NCI-H1092 (cell line): Measurements from ENCODE around the gene ZNF747.
A peak's percentile ranks its signal among the peaks of the same experiment; 100 is the strongest.
"Not testable (repeated sequence)": the region's sequence is repeated elsewhere in the genome, so short reads cannot be mapped to it uniquely, and the experiment has no call there.

Source experiments
- DNase-seq: peaks from one replicate; lab custom pipeline; 2025; lab: John Stamatoyannopoulos, UW

Gene ZNF747

DNA sequence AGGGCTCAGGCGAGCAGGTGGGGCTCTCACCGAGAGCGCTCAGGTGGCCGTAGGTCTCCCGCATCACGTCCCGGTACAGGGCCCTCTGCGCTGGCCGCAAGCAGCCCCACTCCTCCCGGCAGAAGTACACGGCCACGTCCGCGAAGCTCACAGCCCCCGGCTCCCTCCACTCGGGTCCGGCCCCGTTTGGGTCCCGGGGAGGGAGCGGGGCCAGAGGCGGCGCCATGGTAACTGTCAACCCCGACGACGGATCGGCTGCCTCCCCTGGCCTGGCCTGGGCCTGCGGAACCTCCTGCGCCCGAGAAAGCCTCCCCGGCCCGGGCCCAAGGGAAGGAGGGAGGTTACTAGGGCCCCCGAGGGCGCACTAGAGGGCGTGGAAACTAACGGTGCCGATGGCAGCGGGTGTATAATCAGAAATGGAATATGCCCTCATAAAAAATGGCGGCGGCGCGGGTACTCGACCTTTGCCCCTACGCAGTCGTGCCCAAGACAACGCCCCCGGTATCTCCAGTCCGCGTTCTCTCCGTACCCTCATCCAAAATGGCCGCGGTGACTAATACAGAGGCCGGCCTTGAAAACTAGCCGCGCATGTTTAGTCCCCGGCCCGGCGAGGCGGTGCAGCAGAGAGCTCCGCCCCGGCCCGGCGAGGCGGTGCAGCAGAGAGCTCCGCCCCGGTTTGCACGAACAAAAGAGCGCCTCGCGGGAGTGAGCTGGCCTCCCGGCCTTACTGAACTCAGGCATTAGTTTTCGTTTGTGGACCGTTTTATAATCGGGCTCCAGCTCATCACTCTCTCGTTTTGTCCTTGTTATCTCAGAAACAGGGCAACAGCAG, 23.5 kb upstream of the ZNF747 start, which contains the start of gene ZNF764:
TSS of gene ZNF764 (minus strand) at position 418 of the 832 bp plus-strand sequence. CDS start at position 226, 192 bp downstream.
- peak; percentile 98 for DNase-seq

DNA sequence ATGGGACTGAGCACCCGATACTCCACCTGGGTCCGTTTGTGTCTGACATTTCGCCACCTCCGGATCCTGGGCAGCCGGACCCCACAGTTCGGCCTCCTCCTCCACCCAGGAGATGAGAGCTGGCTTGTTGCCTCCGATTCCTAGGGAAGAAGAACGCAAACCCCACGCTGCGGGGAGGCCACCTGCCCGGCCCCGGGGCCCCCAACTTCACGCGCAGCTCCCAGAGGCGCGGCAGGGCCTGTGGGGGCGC, 23.0 kb upstream of the ZNF747 start:
- no peak for DNase-seq

DNA sequence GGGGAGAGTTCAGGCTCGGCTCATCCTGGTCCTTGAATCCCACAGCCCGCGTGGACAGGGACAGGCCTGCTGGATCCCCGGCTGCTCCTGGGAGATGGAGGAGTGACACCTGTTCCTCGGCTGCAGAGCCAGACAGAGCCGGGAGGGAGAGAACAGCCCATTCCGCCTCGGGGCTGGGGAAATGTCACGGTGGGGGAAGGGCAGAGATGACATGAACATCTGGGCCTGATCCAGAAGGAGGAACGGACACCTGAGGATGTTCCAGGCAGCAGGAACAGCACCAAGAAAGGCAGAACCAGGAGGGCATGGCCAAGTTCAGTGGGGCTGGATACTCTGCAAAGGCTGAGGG, 21.4 kb upstream of the ZNF747 start:
- DNase-seq, result no peak

DNA sequence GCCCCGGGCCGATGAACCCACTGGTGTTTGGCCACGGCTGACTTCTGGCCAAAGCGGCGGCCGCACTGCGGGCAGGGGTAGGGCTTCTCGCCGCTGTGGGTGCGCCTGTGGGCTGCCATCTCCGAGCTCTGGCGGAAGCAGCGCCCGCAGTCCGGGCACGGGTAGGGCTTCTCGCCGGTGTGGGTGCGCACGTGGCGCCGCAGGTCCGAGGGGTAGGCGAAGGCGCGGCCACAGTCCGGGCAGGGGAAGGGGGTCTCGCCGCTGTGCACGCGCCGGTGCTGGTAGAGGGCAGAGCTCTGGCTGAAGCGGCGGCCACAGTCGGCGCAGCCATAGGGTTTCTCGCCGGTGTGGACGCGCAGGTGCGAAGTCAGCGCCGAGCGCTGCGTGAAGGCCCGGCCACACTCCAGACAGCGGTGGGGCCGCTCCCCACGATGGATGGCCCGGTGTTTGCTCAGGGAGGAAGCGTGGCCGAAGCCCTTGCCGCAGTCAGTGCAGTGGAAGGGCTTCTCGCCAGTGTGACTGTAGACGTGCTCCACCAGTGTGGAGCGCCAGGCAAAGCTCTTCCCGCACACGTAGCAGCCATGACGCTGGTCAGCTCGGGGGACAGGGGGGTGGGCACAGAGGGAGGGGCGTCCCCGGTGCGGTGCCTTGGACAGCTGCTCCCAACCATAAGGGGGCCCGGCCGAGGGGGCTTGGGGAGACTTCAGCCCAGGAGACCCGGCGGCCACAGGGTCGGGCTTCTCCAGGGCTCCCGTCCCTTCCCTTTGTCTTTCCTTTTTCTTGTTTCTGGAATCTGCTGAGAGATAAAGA, 20.9 kb upstream of the ZNF747 start:
- no peak for DNase-seq

DNA sequence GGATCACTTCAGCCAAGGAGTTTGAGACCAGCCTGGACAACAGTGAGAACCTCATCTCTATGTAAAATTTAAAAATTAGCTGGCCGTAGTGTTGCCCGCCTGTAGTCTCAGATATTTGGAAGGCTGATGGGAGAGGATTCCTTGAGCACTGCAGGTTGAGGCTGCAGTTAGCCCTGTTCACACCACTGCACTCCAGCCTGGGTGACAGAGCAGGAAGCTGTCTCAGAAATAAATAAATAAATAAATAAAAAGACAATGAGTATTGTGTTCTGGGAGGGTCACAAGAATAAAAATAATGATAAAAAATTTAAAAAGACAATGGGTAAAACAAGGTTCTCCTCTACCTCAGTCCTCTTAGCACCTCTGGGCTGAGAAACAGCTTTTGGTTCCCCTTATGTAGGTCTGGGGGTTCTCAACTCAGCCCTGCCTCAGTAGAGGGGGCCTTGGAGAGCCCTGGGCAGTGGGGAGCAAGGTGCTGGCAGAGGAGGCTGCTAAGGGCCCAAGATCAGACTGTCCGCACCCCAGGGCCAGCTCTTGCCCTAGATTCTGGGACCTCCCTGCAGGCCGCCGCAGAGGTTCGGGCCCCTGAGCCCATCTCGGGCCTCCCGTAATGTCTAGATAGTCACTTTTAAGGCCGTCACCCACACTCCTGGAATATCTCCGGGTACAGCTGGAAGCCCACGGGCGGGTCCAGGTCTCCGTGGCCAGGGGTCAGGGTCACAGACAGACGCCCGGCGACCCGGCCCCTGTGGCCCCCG, 20.1 kb upstream of the ZNF747 start:
- DNase-seq, result no peak

DNA sequence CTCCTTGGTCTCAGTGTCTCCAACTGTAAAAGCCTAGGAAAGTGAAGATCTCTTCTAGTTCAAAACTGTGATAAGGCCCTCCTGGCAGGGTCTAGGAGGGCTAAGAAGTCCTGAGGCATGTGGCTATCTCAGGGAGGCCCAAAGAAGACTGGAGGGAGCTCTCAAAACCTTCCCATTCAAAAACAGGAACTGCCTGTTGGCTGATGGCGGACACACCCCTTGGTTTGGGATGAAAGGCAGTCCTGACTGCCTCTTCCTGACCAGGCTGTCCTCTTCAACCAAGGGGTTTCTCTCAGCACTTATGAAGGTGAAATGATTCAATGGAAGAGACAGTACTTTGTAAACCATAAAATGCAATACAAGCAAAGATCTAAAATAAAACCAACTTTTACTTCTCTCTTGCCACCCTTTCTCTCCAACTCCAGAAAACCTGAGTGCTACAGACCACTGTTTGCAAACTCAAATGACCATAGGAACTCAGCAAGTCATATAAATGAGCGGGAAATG, 18.8 kb upstream of the ZNF747 start:
- no peak for DNase-seq

DNA sequence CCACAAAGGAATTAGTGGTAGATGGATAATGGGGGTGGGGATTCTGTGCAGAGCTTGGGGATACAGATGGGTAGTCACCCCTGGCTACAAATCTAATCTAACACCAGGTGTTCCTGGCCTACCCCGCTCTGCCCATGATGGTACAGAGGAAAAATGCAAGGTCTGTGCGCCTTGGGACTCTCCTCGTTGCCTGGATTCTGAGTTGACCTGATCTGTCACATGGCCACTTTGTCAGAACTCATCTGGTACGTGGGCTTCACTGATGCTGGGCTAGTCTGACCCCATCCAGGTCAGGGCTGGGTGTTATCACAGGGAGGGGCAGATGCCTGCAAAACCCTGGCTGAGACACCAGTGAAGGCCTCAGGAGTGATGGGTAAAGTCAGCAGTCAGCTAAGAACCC, 18.3 kb upstream of the ZNF747 start:
- no peak for DNase-seq

DNA sequence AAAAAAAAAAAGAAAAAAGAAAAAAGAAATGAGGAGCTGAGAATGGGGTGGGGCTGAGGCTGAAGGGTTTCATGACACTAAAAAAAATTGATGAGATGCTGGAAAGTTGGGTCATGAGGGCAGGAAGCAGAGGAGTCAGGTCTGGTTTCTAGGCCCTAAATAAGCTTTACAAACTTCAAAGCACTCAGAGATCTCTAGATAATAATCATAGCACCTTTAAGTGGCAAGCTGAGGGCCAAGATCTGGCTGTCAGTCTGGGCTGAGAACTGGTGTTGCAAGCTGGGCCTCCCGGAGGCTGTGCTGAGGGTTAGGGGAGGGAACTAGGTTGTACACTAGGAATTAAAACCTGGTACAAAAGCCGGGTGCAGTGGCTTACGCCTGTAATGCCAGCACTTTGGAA, 17.1 kb upstream of the ZNF747 start:
- no peak for DNase-seq

DNA sequence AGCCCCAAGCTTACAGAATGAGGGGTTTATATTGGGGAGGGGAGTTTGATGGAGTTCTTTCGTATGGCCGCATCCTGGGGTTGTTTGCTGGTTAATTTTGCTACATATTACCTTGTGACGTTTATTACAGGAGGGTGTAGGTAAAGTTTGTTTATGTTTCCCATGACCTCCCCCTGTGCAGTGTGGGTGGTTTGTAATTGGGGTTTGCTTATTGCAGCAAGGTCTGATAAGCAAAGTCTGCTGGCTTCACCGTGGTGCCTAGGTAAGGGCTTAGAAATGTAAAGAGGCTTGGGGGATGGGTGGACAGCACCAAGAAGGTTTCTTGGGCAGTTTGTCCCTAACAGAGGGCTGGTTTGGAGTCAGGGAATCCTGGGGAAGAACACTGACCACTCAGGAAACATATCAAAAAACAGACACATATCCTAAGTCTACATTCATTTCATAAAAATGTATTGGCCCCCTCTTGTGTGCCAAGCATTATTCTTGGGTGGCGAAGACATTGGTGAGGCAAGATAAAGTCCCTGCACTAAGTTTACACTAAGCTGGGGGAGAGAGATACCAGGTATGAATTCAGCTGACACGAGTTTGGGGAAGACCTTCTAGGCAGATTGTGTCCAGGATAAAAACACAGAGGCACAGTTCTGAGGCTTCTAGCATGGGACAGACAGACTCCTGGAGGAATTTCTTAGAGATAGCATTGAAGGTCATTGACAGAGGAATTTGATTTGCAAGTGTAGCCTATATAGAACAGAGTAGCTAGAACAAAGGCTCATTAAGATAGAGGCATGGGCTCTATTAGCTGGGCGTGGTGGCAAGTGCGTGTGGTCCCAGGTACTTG, 14.0 kb upstream of the ZNF747 start:
- DNase-seq, result no peak

DNA sequence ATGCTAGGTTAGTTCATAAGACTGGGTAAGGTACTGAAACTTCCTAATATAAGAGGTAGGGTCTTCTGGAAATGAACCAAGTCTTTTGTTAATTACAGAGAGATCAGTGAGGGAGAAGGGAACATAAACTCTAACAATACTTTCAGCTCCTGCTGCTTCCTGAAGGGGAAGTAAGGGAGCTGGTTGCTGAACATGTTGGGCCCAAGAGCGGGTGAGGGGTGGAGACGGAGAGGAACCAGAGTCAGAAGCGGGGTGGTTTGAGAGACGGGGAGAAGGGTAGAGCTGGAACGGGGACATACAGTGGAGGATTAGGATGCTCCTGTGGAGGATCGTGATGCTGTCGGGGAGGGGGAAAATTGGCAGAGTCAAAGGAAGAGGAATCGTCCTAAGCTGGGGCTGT, 11.5 kb upstream of the ZNF747 start:
- no peak for DNase-seq

DNA sequence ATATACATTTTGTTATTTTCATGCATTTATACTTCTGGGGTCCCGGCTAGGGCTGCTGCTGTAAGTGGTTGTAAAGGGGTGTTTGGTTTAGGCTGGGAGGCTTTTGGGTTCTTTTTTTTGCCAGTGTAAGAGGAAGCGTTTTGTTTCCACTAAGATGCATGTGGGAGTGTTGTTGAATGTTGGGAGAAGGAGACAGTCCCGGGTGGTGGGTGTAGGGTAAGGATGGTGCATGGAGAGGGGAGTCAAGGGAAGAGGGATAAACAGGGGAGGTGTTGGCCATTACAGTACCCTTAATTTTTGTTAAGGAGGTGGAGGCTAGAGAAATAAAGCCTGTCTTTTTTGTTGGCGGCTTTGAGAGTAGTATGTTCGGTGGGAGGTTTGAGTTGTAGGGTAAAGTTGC, 8.4 kb upstream of the ZNF747 start:
- DNase-seq, result no peak

DNA sequence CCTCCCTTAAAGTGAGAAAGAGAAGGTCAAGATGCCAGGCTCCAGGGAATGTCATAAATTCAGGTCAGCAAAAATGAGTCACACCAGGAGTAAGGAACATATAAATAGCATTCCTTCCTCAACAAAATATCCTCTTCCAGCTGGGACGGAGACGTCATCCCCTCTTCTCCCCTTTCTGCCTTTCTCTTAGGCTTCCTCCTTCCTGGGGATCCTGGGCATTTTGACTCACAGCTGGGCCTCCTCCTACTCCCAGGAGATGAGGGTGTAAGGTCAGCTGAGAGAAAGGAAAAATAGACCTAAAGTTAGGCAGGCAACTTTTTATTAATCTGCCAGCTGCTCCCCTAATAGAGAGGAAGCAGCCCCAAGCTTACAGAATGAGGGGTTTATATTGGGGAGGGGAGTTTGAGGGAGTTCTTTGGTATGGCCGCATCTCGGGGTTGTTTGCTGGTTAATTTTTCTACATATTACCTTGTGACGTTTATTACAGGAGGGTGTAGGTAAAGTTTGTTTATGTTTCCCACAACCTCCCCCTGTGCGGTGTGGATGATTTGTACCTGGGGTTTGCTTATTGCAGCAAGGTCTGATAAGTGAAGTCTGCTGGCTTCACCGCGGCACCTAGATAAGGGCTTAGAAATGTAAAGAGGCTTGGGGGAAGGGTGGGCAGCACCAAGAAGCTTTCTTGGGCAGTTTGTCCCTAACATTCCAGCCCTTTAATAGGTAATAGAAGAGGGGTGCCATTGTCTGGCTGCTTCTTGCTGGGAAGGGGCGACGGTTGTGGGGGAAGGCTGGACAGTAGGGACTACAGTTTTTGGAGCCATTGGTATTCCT, 7.1 kb upstream of the ZNF747 start:
- DNase-seq, result no peak

DNA sequence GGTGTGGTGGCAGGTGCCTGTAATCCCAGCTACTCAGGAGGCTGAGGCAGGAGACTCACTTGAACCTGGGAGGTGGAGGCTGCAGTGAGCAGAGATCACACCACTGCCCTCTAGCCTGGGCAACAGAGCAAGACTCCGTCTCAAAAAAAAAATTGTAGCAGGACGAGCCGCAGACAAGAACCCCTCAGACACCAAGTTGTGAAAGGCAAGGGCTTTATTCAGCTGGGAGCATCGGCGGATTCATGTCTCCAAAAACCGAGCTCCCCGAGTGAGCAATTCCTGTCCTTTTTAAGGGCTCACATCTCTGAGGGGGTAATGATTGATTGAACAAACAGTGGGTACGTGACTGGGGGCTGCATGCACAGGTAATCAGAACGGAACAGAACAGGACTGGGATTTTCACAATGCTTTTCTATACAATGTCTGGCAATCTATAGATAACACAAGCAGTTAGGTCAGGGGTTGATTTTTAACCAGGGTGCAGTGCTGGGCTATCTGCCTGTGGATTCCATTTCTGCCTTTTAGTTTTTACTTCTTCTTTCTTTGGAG, 6.3 kb upstream of the ZNF747 start:
- not testable (repeated sequence) for DNase-seq

DNA sequence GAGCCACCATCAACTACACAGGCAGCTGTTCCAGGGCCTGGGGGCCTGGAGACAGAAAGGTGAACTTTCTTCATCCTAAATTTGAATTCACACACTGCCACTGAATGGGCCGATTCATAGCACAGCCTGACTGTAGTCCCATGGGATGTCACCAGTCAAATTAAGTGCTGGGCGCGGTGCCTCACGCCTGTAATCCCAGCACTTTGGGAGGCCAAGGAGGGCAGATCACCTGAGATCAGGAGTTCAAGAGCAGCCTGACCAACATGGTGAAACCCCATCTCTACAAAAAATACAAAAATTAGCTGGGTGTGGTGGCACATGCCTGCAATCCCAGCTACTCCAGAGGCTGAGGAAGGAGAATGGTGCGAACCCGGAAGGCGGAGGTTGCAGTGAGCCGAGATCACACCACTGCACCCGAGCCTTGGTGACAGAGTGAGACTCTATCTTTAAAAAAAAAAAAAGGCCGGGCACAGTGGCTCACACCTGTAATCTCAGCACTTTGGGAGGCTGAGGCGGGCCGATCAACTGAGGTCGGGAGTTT, 5.4 kb upstream of the ZNF747 start:
- not testable (repeated sequence) for DNase-seq

DNA sequence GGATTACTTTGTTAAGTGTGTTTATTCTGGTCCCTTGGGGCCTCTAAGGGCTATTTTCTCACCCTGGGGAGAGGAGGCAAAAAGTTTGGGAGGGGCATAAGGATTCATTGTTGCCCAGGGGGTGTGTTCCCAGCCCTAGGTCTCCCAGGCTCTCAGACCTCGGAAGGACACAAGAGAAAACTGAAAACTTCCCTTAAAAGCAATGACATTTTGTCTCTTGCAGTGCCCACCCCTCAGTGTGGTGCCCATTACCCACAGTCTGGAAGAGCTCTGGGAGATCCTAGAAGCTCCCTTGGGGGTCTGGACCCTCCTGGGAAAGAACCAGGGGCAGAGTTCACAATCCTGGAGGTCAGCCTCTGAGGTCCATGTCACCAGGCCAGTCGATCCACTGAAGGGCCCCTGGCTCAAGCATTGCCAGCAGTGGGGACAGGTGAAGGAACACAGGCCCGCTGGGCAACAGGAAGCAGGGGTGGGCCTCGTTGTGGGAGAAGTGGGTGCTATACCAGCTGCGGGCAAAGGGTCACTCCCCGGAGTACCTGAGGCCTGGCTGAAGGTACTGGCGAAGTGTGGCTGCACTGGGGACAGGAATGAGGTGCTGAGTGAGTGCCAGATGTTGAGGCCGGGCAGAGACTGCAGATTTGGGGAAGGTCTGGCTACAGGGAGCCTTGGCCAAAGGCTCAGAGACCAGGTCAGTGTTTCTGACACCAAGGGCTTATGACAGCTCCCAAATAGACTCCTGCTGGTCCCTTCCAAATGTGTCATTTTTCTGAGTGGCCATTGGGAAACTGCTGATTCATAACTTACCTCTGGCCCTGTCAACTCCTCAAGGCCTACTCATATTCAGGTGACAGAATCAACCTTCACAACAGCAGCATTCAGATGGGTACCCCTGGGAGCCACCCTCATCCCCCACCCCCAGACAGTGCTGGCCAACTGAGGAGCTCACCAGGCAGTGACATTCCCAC, 4.6 kb upstream of the ZNF747 start:
- no peak for DNase-seq

DNA sequence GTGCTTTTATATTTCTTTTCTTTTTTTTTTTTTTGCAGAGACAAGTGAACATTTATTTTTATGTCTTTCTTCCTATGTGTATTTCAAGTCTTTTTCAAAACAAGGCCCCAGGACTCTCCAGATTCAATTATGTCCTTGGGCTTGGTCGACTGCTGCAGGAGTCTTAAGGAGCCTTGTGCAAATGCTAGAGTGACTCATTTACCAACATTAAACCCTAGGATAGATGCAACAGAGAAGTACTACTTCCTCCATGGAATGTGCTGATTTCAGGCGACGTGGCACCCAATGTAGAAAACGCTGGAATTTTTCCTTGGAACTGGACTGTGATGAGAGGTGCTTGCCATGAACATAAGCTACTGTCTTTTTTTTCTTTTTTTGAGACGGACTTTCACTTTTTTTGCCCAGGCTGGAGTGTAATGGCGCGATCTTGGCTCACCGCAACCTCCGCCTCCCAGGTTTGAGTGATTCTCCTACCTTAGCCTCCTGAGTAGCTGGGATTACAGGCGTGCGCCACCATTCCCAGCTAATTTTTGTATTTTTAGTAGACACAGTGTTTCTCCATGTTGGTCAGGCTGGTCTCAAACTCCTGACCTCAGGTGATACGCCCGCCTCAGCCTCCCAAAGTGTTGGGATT, 1.9 kb upstream of the ZNF747 start:
- DNase-seq, result not testable (repeated sequence)

DNA sequence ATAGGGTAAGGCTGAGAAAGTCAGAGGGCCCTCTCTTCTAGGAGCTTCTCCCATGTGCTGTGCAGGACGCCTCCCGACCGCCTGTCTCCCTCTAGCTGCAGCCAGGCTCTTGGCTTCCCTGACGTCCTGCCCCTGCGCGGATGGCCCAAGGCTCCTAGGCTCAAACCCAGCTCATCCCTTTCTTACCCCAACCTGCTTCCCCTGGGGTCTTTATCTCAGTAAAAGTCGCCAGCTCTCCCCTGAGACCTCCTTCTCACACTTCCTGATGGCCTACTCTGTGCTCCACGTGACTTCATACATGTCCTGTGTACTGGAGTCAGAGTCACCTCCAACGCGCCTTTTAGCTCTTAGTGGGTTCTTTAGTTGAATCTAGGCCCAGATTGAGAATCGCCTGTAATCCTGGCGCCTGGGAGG, 1.1 kb upstream of the ZNF747 start:
- peak; percentile 72 for DNase-seq

DNA sequence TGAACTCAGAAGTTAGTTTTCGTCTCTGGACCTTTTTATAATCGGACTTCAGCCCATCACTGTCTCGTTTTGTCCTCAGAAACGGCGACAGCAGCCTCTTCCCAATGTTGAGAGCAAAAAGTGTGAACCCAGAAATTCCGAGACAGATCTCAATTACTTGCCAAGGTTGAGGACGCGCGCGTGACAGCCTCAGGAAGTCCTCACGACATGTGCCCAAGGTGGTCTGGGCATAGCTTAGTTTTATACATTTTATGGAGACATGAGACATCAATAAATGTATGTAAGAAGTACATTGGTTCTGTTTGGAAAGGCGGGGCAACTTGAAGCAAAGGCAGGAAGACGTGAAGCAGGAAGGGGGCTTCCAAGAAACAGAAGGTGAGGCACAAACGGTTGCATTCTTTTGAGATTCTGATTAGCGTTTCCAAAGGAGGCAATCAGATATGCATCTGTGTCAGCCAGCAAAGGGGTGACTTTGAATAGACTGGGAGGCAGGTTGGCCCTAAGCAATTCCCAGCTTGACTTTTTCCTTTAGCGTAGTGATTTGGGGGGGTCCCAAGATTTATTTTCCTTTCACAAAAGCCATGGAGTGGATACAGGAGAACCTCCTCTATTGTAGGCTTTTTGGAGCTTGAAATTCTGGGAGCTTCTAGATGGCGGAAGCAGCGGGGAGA, 583 bp upstream of the ZNF747 start:
- no peak for DNase-seq
